Measurements from ENCODE around the gene PTPRN2.
"Not testable (repeated sequence)": the region's sequence is repeated elsewhere in the genome, so short reads cannot be mapped to it uniquely, and the experiment has no call there.

The PTPRN2 gene

DNA sequence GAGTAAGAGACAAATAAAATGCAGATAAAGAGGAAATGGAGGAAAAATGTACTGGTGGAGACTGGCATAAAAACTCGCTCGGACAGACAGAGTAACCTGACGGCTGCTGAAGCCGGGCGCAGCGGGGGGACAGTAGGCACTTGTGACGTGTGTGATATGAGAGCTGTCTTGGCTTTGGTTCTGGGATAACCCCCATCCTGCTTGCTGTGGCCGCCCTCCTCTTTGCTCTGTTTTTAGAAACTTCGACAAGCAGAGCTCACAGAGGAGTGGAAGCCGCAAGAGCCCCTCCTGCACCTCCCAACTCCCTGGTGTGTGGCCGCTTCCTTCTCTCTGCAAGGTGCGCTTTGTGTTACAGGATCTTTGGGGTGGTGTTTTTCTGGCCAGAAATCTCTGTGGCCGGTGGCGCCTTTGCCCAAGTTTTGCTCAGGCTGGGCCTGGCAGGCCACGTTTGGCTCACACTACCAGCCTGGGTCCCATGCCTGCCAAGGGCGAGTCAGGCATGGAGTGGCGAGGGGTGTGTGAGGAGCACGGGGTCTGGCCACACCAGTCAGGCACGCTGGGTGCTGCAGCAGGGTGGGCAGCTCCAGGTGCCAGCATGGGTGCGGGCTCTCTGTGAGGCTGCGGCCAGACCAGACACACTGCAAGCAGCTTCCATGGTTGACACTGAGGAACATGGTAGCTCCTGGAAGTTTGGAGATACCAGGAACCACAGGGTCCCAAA is 982.8 kb downstream of the PTPRN2 start:
- in situ Hi-C loops (cut with MboI; ENCODE audit: low sequenced_read_pairs), result no loop called here

DNA sequence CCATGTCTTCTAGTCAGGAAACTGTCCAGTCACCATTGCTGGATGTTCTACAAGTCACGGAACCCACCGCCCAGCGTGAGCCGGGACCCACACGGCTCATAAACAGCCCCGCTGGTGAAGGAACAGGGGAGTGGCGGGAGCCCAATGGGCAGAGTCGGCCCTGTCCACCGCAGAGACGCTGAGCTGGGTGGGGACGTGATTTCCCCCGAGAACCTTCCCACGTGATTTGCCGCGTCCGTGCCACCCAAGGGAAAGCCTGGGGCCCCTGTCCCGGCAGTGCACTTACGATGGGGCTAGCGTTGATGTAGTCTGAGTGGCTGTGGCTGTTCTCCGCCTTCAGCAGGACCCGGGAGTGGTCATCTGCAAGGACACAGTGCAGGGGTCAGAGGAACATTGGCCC is 983.9 kb downstream of the PTPRN2 start:
- in situ Hi-C loops (cut with MboI; ENCODE audit: low sequenced_read_pairs), result no loop called here

- in situ Hi-C loops (cut with MboI; ENCODE audit: low sequenced_read_pairs), result no loop called here
Measured at GRCh38 chr7:157603005-157603404, 984.6 kb downstream of the PTPRN2 start.

GRCh38 chr7:157602581-157602980 is 985.0 kb downstream of the PTPRN2 start:
- in situ Hi-C loops (cut with MboI; ENCODE audit: low sequenced_read_pairs), result no loop called here

- in situ Hi-C loops (cut with MboI; ENCODE audit: low sequenced_read_pairs), result no loop called here
Measured at GRCh38 chr7:157602156-157602555, 985.5 kb downstream of the PTPRN2 start.

- in situ Hi-C loops (cut with MboI; ENCODE audit: low sequenced_read_pairs), result no loop called here
Measured at GRCh38 chr7:157601530-157601929, 986.1 kb downstream of the PTPRN2 start.

DNA sequence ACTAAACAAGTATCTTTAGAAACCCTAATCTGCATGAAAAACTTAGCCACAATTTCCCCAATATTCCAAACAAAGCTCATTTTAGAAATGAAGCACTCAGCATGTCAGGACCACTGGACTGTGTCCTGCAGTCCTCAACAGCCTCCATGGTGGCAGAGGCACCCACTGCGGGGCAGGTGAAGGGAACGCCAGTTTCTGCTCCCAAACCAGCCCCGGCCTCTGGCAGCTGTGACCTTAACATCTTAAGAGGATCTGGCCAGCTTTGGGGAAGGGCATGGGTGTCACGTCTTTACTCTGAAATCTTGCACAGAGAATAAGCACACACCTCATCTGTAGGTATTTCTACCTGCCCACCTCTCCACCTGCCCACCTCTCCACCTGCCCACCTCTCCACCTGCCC is 988.1 kb downstream of the PTPRN2 start:
- in situ Hi-C loops (cut with MboI; ENCODE audit: low sequenced_read_pairs), result no loop called here

GRCh38 chr7:157597562-157597961 is 990.1 kb downstream of the PTPRN2 start:
- in situ Hi-C loops (cut with MboI; ENCODE audit: low sequenced_read_pairs), result no loop called here

GRCh38 chr7:157596881-157597280 is 990.7 kb downstream of the PTPRN2 start:
- in situ Hi-C loops (cut with MboI; ENCODE audit: low sequenced_read_pairs), result no loop called here

DNA sequence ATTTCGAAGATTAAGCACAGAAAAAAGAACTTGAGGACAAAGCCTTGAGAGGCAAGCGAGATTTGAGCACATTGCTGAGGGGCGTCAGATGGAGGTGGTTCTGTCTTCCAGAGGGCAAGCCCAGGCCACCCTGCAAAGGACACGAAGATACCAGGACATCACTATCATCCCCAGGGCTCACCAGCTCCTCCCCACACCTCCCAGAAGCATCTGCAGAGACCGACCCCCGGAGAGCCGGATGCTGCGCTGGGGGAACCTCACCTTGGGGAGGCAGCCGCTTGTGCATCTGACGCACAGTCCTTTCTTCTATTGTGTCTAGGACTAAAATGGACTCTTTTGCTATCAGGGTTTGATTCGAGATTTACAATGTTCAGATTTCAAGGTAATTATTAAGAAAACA is 991.2 kb downstream of the PTPRN2 start:
- in situ Hi-C loops (cut with MboI; ENCODE audit: low sequenced_read_pairs), result no loop called here

DNA sequence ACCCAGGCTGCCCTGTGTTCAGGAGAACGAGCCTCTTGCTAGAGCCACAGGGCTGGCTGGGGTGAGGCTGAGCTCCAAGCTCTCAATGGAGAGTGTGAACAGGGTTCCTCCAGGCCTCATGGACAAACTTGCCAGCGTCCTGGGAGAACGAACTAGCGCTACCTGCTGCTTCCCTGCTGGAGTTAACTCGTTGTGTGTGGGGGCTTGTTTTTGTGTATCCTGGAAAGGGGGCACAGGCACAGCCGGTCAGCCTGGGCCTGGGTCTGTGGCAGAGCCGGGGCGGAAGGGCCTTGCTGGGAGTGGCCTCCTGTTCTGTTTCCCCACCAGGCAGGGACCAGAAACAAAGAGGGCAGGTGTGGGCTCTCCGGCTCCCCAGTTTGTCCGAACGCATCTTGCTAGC is 991.6 kb downstream of the PTPRN2 start:
- in situ Hi-C loops (cut with MboI; ENCODE audit: low sequenced_read_pairs), result no loop called here

- in situ Hi-C loops (cut with MboI; ENCODE audit: low sequenced_read_pairs), result no loop called here
Measured at GRCh38 chr7:157595086-157595855, 992.4 kb downstream of the PTPRN2 start.

DNA sequence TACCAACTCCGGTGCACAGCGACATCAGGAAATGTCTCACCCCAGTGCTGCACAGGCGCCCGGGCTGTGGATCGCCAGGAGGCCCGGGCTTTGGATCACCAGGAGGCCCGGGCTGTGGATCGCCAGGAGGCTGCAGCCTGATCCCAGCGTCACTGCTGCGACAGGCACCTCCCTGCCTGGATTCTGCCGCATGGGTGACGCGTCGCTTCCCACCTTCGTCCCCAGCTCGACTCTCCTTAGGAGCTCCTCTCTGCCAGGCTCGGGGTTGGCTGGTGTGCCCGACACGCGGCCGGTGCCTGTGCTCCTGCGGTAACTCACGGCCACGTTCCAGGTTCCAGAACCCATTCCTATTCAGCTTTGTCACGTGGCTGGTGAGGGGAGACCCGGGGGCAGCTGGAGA is 993.3 kb downstream of the PTPRN2 start:
- in situ Hi-C loops (cut with MboI; ENCODE audit: low sequenced_read_pairs), result no loop called here

- in situ Hi-C loops (cut with MboI; ENCODE audit: low sequenced_read_pairs), result no loop called here
Measured at GRCh38 chr7:157593541-157593940, 994.1 kb downstream of the PTPRN2 start.

GRCh38 chr7:157592636-157593320 is 994.8 kb downstream of the PTPRN2 start:
- in situ Hi-C loops (cut with MboI; ENCODE audit: low sequenced_read_pairs), result not testable (repeated sequence)

- in situ Hi-C loops (cut with MboI; ENCODE audit: low sequenced_read_pairs), result no loop called here
Measured at GRCh38 chr7:157590526-157590925, 997.1 kb downstream of the PTPRN2 start.

GRCh38 chr7:157589680-157590079 is 997.9 kb downstream of the PTPRN2 start:
- in situ Hi-C loops (cut with MboI; ENCODE audit: low sequenced_read_pairs), result no loop called here

DNA sequence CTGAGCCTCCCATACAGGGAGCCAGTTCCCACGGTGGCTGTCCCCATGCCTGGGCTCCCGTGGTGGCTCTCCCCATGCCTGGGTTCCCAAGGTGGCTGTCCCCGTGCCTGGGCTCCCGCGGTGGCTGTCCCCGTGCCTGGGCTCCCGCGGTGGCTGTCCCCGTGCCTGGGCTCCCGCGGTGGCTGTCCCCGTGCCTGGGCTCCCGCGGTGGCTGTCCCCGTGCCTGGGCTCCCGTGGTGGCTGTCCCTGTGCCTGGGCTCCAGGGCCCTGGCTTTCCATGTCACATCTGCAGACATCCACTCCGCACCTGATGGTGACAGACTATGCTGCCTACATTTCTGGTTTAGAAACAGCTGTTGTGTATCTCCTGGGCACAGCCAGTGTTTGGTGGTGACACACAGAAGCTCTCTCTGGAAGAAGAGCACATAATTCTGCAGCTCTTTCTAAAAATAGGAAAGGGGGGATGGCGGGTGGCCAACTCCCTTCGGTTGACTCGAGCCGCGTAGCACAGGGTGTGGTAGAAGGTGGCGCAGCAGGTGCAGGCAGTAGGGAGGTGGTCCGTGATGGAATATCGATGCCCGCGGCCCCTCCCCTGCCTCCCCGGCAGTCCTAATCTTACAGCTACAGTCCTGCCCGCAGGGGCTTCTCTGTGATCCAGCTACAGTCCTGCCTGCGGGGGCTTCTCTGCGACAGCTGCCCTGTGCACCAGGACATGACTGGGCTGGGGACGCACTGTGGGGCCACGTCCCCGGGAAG is 999.6 kb downstream of the PTPRN2 start:
- in situ Hi-C loops (cut with MboI; ENCODE audit: low sequenced_read_pairs), result no loop called here

GRCh38 chr7:157587051-157587804 is 1000.4 kb downstream of the PTPRN2 start:
- in situ Hi-C loops (cut with MboI; ENCODE audit: low sequenced_read_pairs), result no loop called here

GRCh38 chr7:157586426-157586955 is 1001.1 kb downstream of the PTPRN2 start:
- in situ Hi-C loops (cut with MboI; ENCODE audit: low sequenced_read_pairs), result no loop called here

Measured in hTERT RPE-1 (cell line).